OCI-LY7 (cell line): ENCODE data around the gene PLPP6.

Source experiments
- EZH2phosphoT487 ChIP-seq: fragments of 200-600 bp; sonication (generic); IDR thresholded peaks from 2 replicates; pipeline ENCODE4 v1.6.1; 2018; ENCODE audit warnings: low read depth, borderline replicate concordance, mild to moderate bottlenecking, mixed run types, antibody characterized with exemption, low read length, moderate library complexity, mixed read lengths
- TF ChIP-seq, protein P1 (sequence below): fragments of 200-600 bp; sonication (generic); conservative IDR thresholded peaks from 2 replicates; pipeline ENCODE4 v1.5.1; 2014; ENCODE audit warnings: mild to moderate bottlenecking, antibody characterized with exemption, low read length, moderate library complexity, mixed read lengths

DNA sequence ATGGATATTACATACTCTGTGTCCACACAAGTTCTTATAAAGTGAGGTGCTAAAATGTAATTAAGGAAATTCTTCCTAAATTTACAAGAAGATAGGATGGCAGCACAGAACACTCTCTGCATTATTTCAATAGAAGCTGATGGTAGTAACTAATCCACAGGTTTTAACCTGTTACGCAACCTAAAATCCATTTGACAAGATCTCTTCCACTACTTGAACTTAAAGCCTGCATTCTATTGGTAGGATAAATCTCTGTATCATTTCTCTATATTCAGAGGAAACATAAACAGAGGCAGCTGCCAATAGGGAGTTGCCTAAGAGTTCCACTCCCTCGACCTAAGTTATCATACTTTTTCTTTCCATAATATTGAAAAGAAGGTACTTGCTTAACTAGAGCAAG is 38.8 kb downstream of the PLPP6 start:
- TF ChIP-seq, protein P1, sequence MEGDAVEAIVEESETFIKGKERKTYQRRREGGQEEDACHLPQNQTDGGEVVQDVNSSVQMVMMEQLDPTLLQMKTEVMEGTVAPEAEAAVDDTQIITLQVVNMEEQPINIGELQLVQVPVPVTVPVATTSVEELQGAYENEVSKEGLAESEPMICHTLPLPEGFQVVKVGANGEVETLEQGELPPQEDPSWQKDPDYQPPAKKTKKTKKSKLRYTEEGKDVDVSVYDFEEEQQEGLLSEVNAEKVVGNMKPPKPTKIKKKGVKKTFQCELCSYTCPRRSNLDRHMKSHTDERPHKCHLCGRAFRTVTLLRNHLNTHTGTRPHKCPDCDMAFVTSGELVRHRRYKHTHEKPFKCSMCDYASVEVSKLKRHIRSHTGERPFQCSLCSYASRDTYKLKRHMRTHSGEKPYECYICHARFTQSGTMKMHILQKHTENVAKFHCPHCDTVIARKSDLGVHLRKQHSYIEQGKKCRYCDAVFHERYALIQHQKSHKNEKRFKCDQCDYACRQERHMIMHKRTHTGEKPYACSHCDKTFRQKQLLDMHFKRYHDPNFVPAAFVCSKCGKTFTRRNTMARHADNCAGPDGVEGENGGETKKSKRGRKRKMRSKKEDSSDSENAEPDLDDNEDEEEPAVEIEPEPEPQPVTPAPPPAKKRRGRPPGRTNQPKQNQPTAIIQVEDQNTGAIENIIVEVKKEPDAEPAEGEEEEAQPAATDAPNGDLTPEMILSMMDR = no peak
- TF ChIP-seq EZH2phosphoT487 = no peak
